Measurements from ENCODE around the gene TTYH1.
A peak's percentile ranks its signal among the peaks of the same experiment; 100 is the strongest.

TTYH1 gene

GRCh38 chr19:54424660-54425381 lies 9.6 kb downstream of the TTYH1 start:
- no peak for DNase-seq

DNA sequence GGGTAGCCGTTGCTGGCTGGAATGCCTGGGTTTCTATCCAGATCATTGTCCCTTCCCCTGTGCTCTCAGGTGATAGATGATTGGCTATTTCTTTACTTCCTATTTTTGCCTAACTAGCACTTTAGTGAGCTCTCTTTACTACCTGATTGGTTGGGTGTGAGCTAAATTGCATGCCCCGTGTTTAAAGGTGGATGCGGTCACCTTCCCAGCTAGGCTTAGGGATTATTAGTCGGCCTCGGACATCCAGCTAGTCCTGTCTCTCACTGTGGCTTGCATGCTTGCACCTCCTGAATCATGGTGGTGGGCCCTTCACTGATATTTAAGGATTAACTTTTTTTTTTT lies 10.1 kb downstream of the TTYH1 start:
- no peak for DNase-seq

DNA sequence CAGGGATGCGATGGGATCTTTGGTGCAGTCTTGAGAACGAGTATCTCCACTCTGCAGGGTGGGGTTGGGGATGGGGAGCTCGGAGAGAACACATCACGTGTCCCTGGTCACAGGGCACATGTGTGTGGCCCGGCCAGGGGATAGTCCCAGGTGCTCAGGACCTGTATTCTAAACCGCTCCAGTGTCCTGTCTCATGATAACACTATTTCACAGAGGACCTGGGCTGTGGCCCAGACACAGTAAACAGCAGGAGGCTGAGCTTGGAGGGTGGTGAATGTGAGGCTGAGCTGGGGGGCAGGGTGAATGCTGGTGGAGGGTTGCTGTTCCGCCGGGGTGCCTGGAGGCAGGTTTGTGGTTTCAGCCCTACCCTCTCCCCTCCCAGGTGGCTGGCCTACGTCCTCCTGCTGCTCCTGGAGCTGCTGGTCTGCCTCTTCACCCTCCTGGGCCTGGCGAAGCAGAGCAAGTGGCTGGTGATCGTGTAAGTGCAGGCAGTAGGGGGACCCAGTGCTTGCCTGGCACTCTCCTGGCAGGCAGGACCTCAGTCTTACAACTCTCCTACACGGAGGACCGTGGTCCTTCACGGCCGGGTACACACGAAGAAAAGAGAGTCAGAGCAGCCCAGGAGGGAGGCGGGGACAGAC lies 11.1 kb downstream of the TTYH1 start:
- DNase-seq, result no peak

DNA sequence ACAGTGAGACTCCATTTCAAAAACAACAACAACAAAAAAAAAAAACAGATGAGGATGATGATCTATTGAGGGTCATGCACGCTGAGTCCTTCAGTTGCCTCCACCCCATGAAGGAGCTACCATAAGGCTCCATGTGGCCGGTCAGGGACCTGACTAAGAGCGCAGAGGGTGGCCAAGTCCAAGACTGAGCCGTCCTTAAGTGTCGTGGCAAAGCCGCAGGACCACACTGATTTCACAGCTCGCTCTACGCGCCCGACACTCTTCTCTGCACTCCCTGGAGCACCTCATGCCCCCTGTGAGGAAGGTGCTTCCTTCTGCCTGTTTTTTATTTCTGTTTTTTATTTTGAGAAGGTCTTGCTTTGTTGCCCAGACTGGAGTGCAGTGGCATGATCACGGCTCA lies 12.3 kb downstream of the TTYH1 start:
- DNase-seq, result no peak

- no peak for DNase-seq
These were observed 13.3 kb downstream of the TTYH1 start for GRCh38 chr19:54428323-54429175.

GRCh38 chr19:54429176-54429495 lies 13.9 kb downstream of the TTYH1 start:
- no peak for DNase-seq

DNA sequence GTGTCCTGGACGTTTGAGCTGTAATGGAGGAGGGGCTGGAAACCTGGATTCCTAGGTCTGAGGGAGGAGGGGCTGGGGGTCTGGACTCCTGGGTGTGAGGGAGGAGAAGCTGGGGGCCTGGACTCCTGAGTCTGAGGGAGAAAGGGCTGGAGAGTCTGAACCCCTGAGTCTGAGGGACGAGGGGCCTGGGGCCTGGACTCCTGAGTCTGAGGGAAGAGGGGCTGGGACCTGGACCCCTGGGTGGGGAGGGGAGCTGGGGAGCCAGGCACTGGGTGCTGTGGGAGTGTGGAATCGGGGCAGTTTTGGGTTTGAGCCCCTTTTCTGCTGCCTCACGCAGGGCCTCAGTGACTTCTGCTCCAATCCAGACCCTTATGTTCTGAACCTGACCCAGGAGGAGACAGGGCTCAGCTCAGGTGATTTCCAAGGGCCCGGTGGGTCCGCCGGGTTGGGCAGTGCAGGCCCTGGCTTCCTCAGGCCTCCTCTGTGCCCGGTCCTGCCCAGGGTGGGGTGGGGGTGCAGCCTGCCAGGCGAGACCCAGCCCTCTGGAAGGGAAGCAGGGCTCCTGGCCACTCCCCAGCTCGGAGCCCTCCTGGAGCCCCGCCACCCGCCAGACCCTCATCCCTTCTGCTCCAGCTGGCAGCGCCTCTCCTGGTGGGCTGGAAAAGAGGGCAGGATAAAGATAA lies 14.4 kb downstream of the TTYH1 start:
- no peak for DNase-seq

- DNase-seq, result peak; percentile 61
These were observed 15.3 kb downstream of the TTYH1 start for GRCh38 chr19:54430306-54431254.

GRCh38 chr19:54431255-54431838 lies 16.1 kb downstream of the TTYH1 start:
- DNase-seq, result no peak

DNA sequence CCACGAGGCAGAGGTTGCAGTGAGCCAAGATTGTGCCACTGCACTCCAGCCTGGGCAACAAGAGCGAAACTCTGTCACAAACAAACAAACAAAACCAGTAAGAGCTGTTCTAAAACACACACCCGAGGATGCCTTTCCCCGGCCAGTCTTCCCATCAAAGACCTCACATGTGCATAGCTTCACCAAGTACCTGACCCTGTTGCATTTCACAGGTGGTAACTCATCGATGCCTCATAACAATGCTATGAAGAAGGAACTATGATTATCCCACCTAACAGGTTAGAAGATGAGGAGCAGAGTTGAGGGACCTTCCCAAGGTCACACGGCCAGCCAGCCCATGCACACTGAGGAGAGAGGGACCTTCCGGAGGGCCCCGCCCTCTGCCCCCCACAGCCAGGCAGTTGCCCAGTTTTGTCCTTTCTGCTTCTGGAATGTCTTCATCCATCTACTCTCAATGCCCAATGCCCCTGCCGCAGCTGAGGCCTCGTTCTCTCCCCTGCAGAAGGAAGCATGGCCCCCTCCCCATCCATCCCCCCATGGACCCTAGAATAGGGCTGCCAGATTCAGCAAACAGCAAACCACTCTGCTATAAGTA lies 17.0 kb downstream of the TTYH1 start:
- no peak for DNase-seq

DNA sequence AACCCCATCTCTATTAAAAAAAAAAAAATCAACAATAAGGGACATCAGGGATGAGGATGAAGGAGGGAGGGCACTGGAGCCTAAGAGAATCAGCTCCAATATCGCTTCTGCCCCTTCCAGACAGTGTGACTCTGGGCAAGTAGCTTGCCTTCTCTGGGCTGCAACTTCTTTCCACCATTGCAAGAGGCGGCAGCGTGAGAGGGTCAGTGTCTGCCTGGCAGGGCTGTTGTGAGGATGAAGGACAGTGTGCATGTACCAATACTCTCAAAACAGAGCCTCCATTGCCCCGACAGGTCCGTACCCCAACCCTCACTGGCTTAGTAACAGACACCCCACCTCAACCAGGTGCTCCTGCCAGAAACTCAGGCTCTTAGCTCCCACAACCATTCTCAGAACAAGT lies 18.4 kb downstream of the TTYH1 start:
- DNase-seq, result no peak

- DNase-seq, result no peak
These were observed 19.0 kb downstream of the TTYH1 start for GRCh38 chr19:54434112-54434872.

DNA sequence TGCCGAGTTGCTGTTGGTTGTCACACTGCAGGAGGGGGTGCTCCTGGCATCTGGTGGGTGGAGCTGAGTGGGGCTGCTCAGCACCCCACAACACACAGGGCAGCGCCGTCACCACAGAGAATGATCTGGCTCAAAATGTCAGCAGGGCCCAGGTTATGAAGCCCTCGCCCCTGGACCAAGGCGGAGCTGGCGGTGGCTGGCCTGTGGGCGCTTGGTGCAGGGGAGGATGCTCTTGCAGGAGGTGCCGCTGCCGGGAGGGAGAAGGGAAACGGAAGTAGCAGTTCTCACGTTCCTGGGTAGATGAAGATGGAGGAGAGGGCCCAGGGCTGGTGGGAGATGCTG lies 19.6 kb downstream of the TTYH1 start:
- DNase-seq, result no peak

DNA sequence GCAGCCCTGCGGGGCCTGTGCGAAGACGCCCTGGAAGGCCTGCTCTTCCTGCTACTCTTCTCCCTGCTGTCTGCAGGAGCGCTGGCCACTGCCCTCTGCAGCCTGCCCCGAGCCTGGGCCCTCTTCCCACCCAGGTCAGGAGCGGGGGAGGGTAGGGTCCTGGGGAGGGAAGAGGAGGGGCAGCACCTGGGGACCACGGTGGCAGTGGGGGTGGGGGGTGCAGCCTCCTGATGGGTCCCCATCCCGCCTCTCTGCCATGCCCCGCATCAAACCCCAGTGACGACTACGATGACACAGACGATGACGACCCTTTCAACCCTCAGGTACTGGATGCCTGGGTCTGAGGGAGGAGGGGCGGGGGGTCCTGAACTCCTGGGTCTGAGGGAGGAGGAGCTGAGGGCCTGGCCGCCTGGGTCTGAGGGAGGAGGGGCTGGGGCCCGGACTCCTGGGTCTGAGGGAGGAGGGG lies 20.3 kb downstream of the TTYH1 start:
- no peak for DNase-seq

GRCh38 chr19:54436031-54436523 lies 20.8 kb downstream of the TTYH1 start:
- no peak for DNase-seq

- no peak for DNase-seq
These were observed 21.5 kb downstream of the TTYH1 start for GRCh38 chr19:54436628-54437252.

DNA sequence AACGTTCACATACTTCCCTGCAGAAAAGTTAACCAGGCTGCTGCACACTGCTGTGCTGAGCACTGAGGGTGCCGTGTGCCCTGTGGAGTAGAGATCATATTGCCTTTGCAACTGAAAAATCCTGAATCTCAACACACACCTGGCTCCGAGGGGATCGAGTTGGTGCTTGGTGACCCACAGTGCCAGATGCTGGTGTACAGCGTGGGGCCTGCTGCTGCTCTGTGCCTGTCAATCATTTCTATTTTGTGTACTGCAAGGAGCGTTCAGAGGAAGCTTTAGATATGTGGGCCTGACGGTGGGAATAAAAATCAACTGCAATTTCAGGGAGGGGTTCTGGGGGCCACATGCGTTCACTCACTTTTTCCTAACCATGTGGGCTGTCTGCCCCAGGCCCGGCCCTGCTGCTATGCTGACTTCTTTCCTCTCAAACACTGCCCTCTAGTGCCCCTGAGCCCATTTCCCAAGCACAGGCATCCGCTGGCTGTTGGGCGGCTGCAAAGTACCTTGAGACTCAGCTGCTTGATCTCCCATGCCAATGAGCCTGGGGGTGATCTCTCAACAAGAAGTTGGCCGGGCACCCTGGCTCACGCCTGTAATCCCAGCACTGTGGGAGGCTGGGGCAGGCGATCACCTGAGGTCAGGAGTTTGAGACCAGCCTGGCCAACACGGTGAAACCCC lies 24.0 kb downstream of the TTYH1 start:
- no peak for DNase-seq

DNA sequence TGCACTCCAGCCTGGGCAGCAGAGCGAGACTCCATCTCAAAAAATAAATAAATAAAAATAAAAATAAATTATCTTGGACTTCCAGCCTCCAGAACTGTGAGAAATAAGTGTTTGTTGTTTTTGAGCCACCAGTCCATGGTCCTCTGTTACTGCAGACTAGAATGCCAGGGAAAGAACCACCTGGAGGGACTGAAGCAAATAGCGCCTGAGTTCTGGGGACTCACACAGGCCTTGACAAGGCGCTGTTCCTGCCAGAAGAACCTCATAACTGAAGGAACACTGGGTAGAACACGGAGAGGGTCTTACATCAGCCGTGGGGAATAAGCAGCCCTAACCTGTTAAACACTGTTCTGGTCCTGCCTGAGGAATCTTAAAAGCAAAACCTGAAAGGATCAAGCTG lies 25.4 kb downstream of the TTYH1 start:
- DNase-seq, result no peak

- DNase-seq, result no peak
These were observed 29.5 kb downstream of the TTYH1 start for GRCh38 chr19:54444737-54445136.
